Activated CD4-positive, alpha-beta T cell treated with anti-CD3 and anti-CD28 coated beads for 24 hours (primary cell): ENCODE data around the gene TIPIN.
A peak's percentile ranks its signal among the peaks of the same experiment; 100 is the strongest.
"Not testable (repeated sequence)": the region's sequence is repeated elsewhere in the genome, so short reads cannot be mapped to it uniquely, and the experiment has no call there.

Experiments
- DNase-seq, 2 donors: peaks; one replicate each; pipeline ENCODE4 v3.0.0-alpha.2; 2020; ENCODE audit warnings: low read depth in 2 of 2

Gene TIPIN

GRCh38 chr15:66386204-66387123 is 30.0 kb upstream of the TIPIN start, which contains the start of gene MAP2K1:
Gene MAP2K1, plus strand, starts transcription at chr15:66386912. Its CDS starts 436 bp downstream, at chr15:66387348.
- peak; percentile 95 to 98 for DNase-seq

DNA sequence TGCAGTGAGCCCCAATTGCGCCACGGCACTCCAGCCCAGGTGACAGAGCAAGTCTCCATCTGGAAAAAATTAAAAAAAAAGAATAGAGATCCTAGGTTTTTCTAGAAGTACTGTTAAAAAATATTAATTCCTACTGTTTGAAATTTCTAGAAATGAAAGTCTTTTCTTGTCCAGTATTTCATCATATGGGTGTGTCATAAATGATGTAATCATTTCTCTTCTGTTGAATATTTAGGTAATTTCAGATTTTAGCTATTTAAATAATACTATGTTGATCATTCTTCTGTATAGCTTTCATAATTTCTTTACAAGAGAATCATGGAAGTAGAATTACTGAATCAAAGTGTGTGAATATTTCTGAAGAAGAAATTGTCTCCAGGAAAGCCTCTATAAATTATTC is 24.9 kb upstream of the TIPIN start:
- DNase-seq: not testable (repeated sequence)

GRCh38 chr15:66378814-66379430 is 22.4 kb upstream of the TIPIN start:
- no peak for DNase-seq

DNA sequence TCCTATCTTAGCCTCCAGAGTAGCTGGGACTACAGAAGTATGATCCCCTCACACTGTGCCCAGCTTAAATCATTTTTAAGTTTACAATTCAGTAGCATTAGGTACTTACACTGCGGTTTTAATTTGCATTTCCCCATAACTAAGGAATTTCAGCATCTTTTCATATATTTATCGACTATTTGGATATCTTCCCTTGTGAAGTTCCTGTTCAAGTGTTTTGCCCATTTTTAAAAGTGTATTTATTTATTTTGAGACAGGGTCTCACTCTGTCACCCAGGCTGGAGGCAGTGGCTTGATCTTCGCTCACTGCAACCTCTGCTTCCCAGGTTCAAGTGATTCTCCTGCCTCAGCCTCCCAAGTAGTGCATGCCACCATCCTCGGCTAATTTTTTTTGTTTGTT is 17.7 kb upstream of the TIPIN start:
- DNase-seq: no peak

GRCh38 chr15:66369773-66370651 is 13.5 kb upstream of the TIPIN start:
- no peak for DNase-seq

DNA sequence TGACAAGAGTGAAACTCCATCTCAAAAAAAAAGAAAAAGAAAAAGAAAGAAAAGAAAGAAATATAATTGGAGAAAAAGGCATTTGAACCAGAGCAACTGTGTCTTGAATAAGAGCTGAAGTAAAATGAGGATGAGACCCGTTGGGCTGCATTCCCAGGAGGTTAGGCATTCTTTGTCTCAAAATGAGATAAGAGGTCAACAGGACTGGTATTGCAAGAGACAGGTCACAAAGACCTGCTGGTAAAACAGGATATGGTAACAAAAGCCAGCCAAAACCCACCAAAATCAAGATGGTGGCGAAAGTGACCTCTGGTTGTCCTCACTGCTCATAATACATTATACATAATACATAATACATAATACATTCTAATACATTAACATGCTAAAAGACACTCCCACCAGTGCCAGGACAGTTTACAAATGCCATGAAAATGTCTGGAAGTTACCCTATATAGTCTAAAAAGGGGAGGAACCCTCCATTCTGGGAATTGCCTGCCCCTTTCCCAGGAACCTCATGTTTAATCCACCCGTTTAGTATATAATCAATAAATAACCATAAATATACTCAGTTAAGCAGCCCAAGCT is 8.6 kb upstream of the TIPIN start:
- DNase-seq: no peak

DNA sequence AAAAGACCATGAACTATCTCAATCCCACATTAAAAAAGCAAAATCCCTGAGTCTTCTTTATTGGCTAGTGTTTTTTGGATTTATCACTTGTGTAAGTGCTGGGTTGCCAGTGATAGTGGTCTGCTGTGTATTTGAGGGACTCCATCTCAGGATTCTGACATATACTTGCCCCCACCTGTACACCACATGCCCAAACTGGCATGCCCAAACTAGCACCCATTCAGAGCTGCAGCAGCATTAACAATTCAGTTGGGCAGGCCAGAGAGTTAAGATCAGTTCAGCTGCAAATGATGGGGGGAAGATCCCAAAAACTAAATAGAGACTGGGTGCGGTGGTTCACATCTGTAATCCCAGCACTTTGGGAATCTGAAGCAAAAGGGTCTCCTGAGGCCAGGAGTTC is 6.3 kb upstream of the TIPIN start:
- DNase-seq: no peak

- not testable (repeated sequence) for DNase-seq
Observed at GRCh38 chr15:66361745-66362460, 5.4 kb upstream of the TIPIN start.

- no peak for DNase-seq
Observed at GRCh38 chr15:66359740-66360139, 3.3 kb upstream of the TIPIN start.

- DNase-seq: no peak
Observed at GRCh38 chr15:66356077-66356358, 467 bp downstream of the TIPIN start.

DNA sequence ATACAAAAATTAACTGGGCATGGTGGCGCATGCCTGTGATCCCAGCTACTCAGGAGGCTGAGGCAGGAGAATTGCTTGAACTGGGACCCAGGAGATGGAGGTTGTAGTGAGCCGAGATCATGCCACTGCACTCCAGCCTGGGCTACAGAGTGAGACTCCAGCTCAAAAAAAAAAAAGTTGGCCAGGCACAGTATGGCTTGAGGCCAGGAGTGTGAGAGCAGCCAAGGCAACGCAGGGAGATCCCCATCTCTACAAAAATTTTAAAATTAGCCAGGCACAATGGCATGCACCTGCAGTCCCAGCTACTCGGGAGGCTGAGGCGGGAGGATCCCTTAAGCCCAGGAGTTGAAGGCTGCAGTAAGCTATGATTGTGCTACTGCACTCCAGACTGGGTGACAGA is 8.0 kb downstream of the TIPIN start:
- not testable (repeated sequence) for DNase-seq

DNA sequence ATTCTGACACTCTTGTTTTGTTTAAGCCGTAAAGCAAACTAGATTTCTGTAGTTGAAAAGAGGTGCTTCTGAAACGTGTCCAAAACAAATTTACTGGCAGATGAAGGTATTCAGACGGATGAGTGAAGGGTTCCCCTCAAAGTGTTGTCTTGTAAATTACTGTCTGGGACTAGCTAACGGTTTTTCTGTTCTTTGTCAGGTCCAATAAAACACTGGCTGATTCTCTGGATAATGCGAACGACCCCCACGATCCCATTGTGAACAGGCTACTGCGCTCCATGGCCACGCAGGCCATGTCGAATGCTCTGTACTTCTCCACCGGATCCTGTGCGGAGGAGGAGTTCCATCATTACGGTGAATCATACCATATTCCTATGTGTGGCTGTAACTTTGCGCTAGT is 27.7 kb downstream of the TIPIN start:
- DNase-seq: no peak

DNA sequence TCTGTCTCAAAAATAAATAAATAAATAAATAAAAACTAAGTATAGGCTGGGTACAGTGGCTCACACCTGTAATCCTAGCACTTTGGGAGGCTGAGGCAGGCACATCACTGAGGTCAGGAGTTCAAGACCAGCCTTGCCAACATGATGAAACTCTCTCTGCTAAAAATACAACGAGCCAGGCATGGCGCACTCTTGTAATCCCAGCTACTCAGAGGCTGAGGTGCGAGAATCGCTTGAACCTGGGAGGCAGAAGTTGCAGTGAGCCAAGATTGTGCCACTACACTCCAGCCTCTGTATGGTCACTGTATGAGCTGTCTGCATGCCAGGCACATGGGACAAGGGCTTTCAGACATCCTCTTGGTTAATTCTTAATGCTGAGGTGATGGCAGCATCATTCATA is 28.7 kb downstream of the TIPIN start:
- no peak for DNase-seq

DNA sequence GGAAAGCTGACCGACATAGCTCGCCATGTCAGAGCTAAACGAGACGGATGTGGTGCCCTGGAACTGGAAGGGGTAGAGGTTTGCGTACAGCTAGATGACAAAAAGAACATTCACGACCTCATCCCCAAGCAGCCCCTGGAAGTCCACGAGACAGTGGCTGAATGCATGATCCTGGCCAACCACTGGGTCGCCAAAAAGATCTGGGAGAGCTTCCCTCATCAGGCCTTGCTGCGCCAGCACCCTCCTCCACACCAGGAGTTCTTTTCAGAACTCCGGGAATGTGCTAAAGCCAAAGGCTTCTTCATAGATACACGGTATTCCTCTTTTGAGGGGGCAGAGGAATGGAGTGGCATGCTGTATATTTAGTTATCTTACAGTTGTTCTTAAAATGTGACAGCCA is 30.4 kb downstream of the TIPIN start:
- DNase-seq: no peak

- DNase-seq: no peak
Observed at GRCh38 chr15:66323312-66323928, 33.1 kb downstream of the TIPIN start.

DNA sequence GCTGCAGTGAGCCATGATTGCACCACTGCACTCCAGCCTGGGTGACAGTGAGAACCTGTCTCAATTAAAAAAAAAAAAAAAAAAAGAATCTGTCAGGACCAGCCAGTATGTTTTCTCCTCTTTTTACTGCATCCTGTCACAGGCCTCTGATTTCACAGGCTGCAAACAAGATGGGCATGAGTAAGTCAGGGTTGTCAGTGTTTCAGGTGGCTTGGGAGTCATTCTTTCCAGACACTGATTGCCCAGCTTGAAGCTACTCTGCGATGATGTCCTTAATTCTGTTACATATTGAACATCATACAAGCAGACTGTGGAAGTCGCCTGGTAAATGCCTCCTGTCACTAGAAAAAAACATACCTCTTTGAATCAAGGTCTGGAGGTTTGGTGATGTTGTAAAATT is 44.3 kb downstream of the TIPIN start:
- no peak for DNase-seq

DNA sequence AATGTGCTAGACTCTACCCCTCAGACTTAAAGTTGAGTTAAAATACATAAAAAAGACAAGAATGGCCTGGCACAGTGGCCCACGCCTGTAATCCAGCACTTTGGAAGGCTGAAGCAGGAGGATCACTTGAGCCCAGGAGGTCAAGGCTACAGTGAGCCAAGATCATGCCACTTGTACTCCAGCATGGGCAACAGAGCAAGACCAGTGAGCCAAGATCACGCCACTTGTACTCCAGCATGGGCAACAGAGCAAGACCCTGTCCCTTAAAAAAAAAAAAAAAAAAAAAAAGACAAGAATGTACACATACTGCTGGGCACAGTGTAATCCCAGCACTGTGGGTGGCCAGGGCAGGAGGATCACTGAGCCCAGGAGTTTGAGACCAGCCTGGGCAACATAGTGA is 45.7 kb downstream of the TIPIN start:
- DNase-seq: no peak

DNA sequence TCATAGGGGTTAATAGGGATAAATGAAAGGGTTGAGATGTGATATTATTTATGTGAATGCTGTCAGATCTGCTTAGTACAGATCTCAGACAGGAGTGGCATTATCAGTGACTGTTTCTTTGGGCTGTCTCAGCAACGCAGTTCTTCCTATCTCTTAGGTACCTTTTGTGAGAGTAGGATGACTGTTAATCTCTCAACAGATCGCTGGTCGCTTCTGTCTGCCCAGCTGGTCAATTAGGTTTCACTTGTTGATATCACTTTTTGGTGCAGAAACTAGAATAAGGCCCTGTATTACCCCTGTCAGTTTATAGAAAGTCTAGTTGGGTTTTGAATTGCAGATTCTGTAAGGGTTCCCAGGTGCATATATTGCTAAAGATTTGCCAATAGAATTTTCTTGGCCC is 46.7 kb downstream of the TIPIN start:
- no peak for DNase-seq

GRCh38 chr15:66308531-66308930 is 48.0 kb downstream of the TIPIN start:
- no peak for DNase-seq

- no peak for DNase-seq
Observed at GRCh38 chr15:66306381-66306780, 50.1 kb downstream of the TIPIN start.

- DNase-seq: not testable (repeated sequence)
Observed at GRCh38 chr15:66304425-66304824, 52.1 kb downstream of the TIPIN start.
